GM12873 (cell line): Measurements from ENCODE around the gene SPRY4.

Source experiments
- CTCF ChIP-seq: IDR thresholded peaks from 2 replicates; pipeline ENCODE4 v1.5.1; 2012; ENCODE audit warnings: low read depth, mild to moderate bottlenecking, moderate library complexity, low read length, control low read depth; ENCODE audit not compliant: insufficient read depth; ENCODE audit errors: missing control alignments

SPRY4 gene

GRCh38 chr5:142324871-142325724, at the start of gene SPRY4:
TSS of gene SPRY4 (minus strand) at chr5:142325021. CDS start at chr5:142315108, 9,913 bp downstream.
- no peak for TF ChIP-seq CTCF

- TF ChIP-seq CTCF: no peak
Measured at GRCh38 chr5:142368529-142368928, 43.7 kb upstream of the SPRY4 start.

GRCh38 chr5:142366007-142366406, 41.2 kb upstream of the SPRY4 start:
- no peak for TF ChIP-seq CTCF

- TF ChIP-seq CTCF: no peak
Measured at GRCh38 chr5:142364251-142365145, 39.7 kb upstream of the SPRY4 start.

- TF ChIP-seq CTCF: no peak
Measured at GRCh38 chr5:142363619-142363963, 38.8 kb upstream of the SPRY4 start.

GRCh38 chr5:142360607-142361120, 35.8 kb upstream of the SPRY4 start:
- TF ChIP-seq CTCF: no peak

- no peak for TF ChIP-seq CTCF
Measured at GRCh38 chr5:142360051-142360498, 35.3 kb upstream of the SPRY4 start.
